H9 (cell line): ENCODE measurements around the gene DNAJC17. TPM values are rescaled to one million over a fixed set of nuclear protein-coding genes. Genes with fewer than 3 reads are reported as not detected.

Source experiments
- DNase-seq: peaks from one replicate; pipeline ENCODE4 v3.0.0-alpha.2; 2017
- H2AFZ ChIP-seq: one replicate; pipeline ENCODE4 v1.6.1; 2013; ENCODE audit warnings: mild to moderate bottlenecking, low read length, control low read depth, moderate library complexity
- H2AK5ac ChIP-seq: 2 replicates; pipeline ENCODE4 v1.6.1; 2013; ENCODE audit warnings: low read length, control low read depth, mixed read lengths; ENCODE audit not compliant: insufficient read length
- H2BK120ac ChIP-seq: one replicate; pipeline ENCODE4 v1.6.1; 2013; ENCODE audit warnings: low read depth, mild to moderate bottlenecking, low read length, control low read depth, inconsistent platforms; ENCODE audit not compliant: poor library complexity, severe bottlenecking
- H2BK12ac ChIP-seq: 2 replicates; pipeline ENCODE4 v1.6.1; 2013; ENCODE audit warnings: low read length, control low read depth, mixed read lengths, low read depth; ENCODE audit not compliant: insufficient read length
- H2BK15ac ChIP-seq: 2 replicates; pipeline ENCODE4 v1.6.1; 2013; ENCODE audit warnings: low read depth, low read length, control low read depth
- H2BK20ac ChIP-seq: one replicate; pipeline ENCODE4 v1.6.1; 2013; ENCODE audit warnings: low read depth, mild to moderate bottlenecking, low read length, control low read depth, inconsistent platforms; ENCODE audit not compliant: poor library complexity, severe bottlenecking
- H2BK5ac ChIP-seq: 2 replicates; pipeline ENCODE4 v1.6.1; 2013; ENCODE audit warnings: low read length, control low read depth, mixed read lengths; ENCODE audit not compliant: insufficient read length
- H3K14ac ChIP-seq: 2 replicates; pipeline ENCODE4 v1.6.1; 2013; ENCODE audit warnings: low read length, control low read depth; ENCODE audit not compliant: insufficient read depth
- H3K18ac ChIP-seq: 2 replicates; pipeline ENCODE4 v1.6.1; 2013; ENCODE audit warnings: low read depth, mild to moderate bottlenecking, mixed read lengths, low read length, control low read depth; ENCODE audit not compliant: insufficient read length
- H3K23ac ChIP-seq: 2 replicates; pipeline ENCODE4 v1.6.1; 2013; ENCODE audit warnings: low read length, control low read depth, mixed read lengths, low read depth; ENCODE audit not compliant: insufficient read length
- H3K23me2 ChIP-seq: 2 replicates; pipeline ENCODE4 v1.6.1; 2013; ENCODE audit warnings: low read depth, mild to moderate bottlenecking, mixed read lengths, low read length, control low read depth; ENCODE audit not compliant: insufficient read length, poor library complexity, severe bottlenecking
- H3K27ac ChIP-seq: 2 replicates; pipeline ENCODE4 v1.5.1; 2013; ENCODE audit warnings: low read length, control low read depth, mixed read lengths, low read depth; ENCODE audit not compliant: insufficient read length
- H3K27me3 ChIP-seq: 2 replicates; pipeline ENCODE4 v1.6.1; 2013; ENCODE audit warnings: low read length, control low read depth, inconsistent platforms; ENCODE audit not compliant: insufficient read depth
- H3K4ac ChIP-seq: 2 replicates; pipeline ENCODE4 v1.6.1; 2013; ENCODE audit warnings: low read depth, mild to moderate bottlenecking, control low read depth, inconsistent platforms, low read length, moderate library complexity
- H3K4me1 ChIP-seq: 2 replicates; pipeline ENCODE4 v1.6.1; 2013; ENCODE audit warnings: low read length, control low read depth, inconsistent platforms; ENCODE audit not compliant: insufficient read depth
- H3K4me2 ChIP-seq: 2 replicates; pipeline ENCODE4 v1.6.1; 2013; ENCODE audit warnings: low read length, control low read depth, mixed read lengths; ENCODE audit not compliant: insufficient read length, insufficient read depth
- H3K56ac ChIP-seq: 2 replicates; pipeline ENCODE4 v1.6.1; 2013; ENCODE audit warnings: low read depth, mild to moderate bottlenecking, mixed read lengths, low read length, control low read depth; ENCODE audit not compliant: insufficient read length
- H3K79me1 ChIP-seq: 2 replicates; pipeline ENCODE4 v1.6.1; 2013; ENCODE audit warnings: low read depth, mild to moderate bottlenecking, moderate library complexity, low read length, control low read depth, inconsistent platforms; ENCODE audit not compliant: insufficient read depth, poor library complexity, severe bottlenecking
- H3K79me2 ChIP-seq: 2 replicates; pipeline ENCODE4 v1.6.1; 2013; ENCODE audit warnings: low read length, control low read depth, inconsistent platforms; ENCODE audit not compliant: insufficient read depth
- H3K9ac ChIP-seq: 2 replicates; pipeline ENCODE4 v1.6.1; 2013; ENCODE audit warnings: low read length, control low read depth, mixed read lengths; ENCODE audit not compliant: insufficient read length; ENCODE audit errors: extremely low read depth
- H3K9me3 ChIP-seq: one replicate; pipeline ENCODE4 v1.6.1; 2013; ENCODE audit warnings: low read depth, low read length, inconsistent platforms; ENCODE audit not compliant: control insufficient read depth
- H3T11ph ChIP-seq: one replicate; pipeline ENCODE4 v1.6.1; 2013; ENCODE audit warnings: mild to moderate bottlenecking, low read length, control low read depth, inconsistent platforms
- H4K20me1 ChIP-seq: one replicate; pipeline ENCODE4 v1.6.1; 2013; ENCODE audit not compliant: control insufficient read depth, insufficient read length, insufficient read depth
- H4K5ac ChIP-seq: 2 replicates; pipeline ENCODE4 v1.6.1; 2013; ENCODE audit warnings: low read depth, mild to moderate bottlenecking, mixed read lengths, low read length, control low read depth; ENCODE audit not compliant: insufficient read length
- H4K8ac ChIP-seq: replicated peaks from 2 replicates; pipeline ENCODE4 v1.6.1; 2013; ENCODE audit warnings: low read length, control low read depth, mixed read lengths, low read depth; ENCODE audit not compliant: insufficient read length
- H4K91ac ChIP-seq: 2 replicates; pipeline ENCODE4 v1.6.1; 2013; ENCODE audit warnings: low read depth, mild to moderate bottlenecking, moderate library complexity, mixed read lengths, low read length, control low read depth; ENCODE audit not compliant: insufficient read length
- H3K27ac Mint-ChIP-seq, 3 experiments: 2 replicates in 2 of 3; 3 replicates in 1 of 3; pipeline ENCODE4 v1.8.0; 2020 to 2021; ENCODE audit warnings: mixed read lengths in 3 of 3, mild to moderate bottlenecking in 1 of 3, moderate library complexity in 1 of 3
- H3K27me3 Mint-ChIP-seq: 2 replicates; pipeline ENCODE4 v1.8.0; 2021; ENCODE audit warnings: low read depth, mild to moderate bottlenecking, moderate library complexity, mixed read lengths
- H3K36me3 Mint-ChIP-seq, 3 experiments: 2 replicates in 2 of 3; 3 replicates in 1 of 3; pipeline ENCODE4 v1.8.0; 2020 to 2021; ENCODE audit warnings: low read depth in 3 of 3, mixed read lengths in 3 of 3; ENCODE audit not compliant: insufficient read depth in 1 of 3
- H3K4me1 Mint-ChIP-seq, 2 experiments: 2 replicates each; pipeline ENCODE4 v1.8.0; 2020; ENCODE audit warnings: mixed read lengths in 2 of 2
- H3K4me3 Mint-ChIP-seq, 2 experiments: 2 replicates in 1 of 2; 3 replicates in 1 of 2; pipeline ENCODE4 v1.8.0; 2020 to 2021; ENCODE audit warnings: mild to moderate bottlenecking in 2 of 2, mixed read lengths in 2 of 2, moderate library complexity in 1 of 2
- H3K9me3 Mint-ChIP-seq, 2 experiments: 2 replicates in 1 of 2; 3 replicates in 1 of 2; pipeline ENCODE4 v1.8.0; 2020; ENCODE audit warnings: mild to moderate bottlenecking in 2 of 2, mixed read lengths in 2 of 2, moderate library complexity in 1 of 2
- WGBS: extraction: QIAGEN DNeasy Blood & Tissue Kit; methylation state at CpG from one replicate; pipeline ENCODE4 v1.1.7; 2013; ENCODE audit warnings: missing lambda C conversion rate, low lambda C conversion rate, mixed read lengths; ENCODE audit not compliant: insufficient read length; ENCODE audit errors: extremely low coverage; 5-methylcytosine and 5-hydroxymethylcytosine counted together
- total RNA-seq: library from RNA; stranded (reverse); gene quantifications from 2 replicates; pipeline ENCODE4 v1.2.1, GENCODE V29; 2021
- TF ChIP-seq, protein P1 (sequence below): fragments of 200-600 bp; sonication (generic); conservative IDR thresholded peaks from 3 replicates; pipeline ENCODE4 v1.8.0; 2021; ENCODE audit warnings: antibody characterized with exemption, mild to moderate bottlenecking

Gene DNAJC17
- total RNA-seq, 1 experiment from 2014 or later, result 38.3 TPM

DNA sequence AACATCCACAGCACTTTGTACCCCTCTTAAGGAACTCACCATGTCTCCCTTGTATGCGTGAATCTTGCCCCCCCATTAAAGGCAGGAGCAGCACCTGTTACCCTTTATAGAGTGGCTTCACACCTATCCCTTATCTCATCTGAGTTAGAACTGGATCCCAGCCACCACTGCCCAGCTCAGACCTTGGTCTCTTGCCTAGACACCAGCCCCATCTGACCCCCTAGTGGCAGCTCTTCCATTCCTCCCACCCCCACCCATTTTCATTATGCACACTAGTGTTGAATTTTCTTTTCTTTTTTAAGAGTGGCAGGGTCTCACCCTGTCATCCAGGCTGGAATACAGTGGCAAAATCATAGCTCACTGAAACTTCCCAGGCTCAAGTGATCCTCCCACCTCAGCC is 3.6 kb downstream of the DNAJC17 start:
- Histone ChIP-seq H2BK15ac (no peak overlapping the region), H3T11ph (no peak overlapping the region), H3K14ac (no peak overlapping the region), H4K5ac (no peak overlapping the region), H2BK12ac (no peak overlapping the region), H3K79me1 (no peaks in the 10 kb centered on the region), H3K18ac (no peak overlapping the region), H2BK120ac (no peak overlapping the region), H3K4ac (no peak overlapping the region), H3K27me3 (no peaks in the 10 kb centered on the region), H2BK20ac (no peak overlapping the region), H4K8ac (no peak overlapping the region), H3K9me3 (no peaks in the 10 kb centered on the region), H3K23me2 (peaks cover 4% of the 10 kb centered on the region), H3K9ac (no peak overlapping the region), H2AFZ (no peak overlapping the region), H2AK5ac (no peak overlapping the region), H4K91ac (no peak overlapping the region), H3K27ac (no peak overlapping the region), H3K4me2 (no peak overlapping the region), H2BK5ac (no peak overlapping the region), H4K20me1 (no peaks in the 10 kb centered on the region), H3K56ac (no peak overlapping the region), H3K79me2 (no peaks in the 10 kb centered on the region), H3K23ac (no peak overlapping the region), H3K4me1 (peaks cover 9% of the 10 kb centered on the region)
- Mint-ChIP-seq H3K4me3 (no peak overlapping the region), H3K27me3 (no peaks in the 10 kb centered on the region), H3K27ac (no peak overlapping the region), H3K4me1 (peaks cover 27 to 30% of the 10 kb centered on the region in 2 experiments), H3K9me3 (no peaks in the 10 kb centered on the region), H3K36me3 (peaks cover 4 to 10% (median 7%) of the 10 kb centered on the region in 3 experiments; a peak in 6 of 7 replicates)
- WGBS, result no CpG with 5 or more reads among the region's 1 CpG
- TF ChIP-seq, protein P1, sequence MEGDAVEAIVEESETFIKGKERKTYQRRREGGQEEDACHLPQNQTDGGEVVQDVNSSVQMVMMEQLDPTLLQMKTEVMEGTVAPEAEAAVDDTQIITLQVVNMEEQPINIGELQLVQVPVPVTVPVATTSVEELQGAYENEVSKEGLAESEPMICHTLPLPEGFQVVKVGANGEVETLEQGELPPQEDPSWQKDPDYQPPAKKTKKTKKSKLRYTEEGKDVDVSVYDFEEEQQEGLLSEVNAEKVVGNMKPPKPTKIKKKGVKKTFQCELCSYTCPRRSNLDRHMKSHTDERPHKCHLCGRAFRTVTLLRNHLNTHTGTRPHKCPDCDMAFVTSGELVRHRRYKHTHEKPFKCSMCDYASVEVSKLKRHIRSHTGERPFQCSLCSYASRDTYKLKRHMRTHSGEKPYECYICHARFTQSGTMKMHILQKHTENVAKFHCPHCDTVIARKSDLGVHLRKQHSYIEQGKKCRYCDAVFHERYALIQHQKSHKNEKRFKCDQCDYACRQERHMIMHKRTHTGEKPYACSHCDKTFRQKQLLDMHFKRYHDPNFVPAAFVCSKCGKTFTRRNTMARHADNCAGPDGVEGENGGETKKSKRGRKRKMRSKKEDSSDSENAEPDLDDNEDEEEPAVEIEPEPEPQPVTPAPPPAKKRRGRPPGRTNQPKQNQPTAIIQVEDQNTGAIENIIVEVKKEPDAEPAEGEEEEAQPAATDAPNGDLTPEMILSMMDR, result 0 out of 3 replicates have a peak, but pooled peaks have one; percentile 11
- no peak for DNase-seq
